Cardiac fibroblast (primary cell): ENCODE data around the gene UBR3.

Experiments used
- DNase-seq, 2 donors: peaks; one replicate each; pipeline versions ENCODE4 v3.0.0 to v3.0.0-alpha.2; 2010; ENCODE audit warnings: low read depth in 2 of 2
- H3K4me3 ChIP-seq, 2 donors: replicated peaks in 1 of 2; 1 replicate in 1 of 2; 2 replicates in 1 of 2; pipeline ENCODE4 v1.5.1; 2011; ENCODE audit warnings: low read depth in 2 of 2, low read length in 2 of 2, mild to moderate bottlenecking in 2 of 2, moderate library complexity in 1 of 2
- CTCF ChIP-seq: IDR thresholded peaks from one replicate; pipeline ENCODE4 v1.5.1; 2011; ENCODE audit warnings: low read depth, mild to moderate bottlenecking, low read length, inconsistent platforms

Gene UBR3

GRCh38 chr2:169871994-169872393 lies 44.7 kb downstream of the UBR3 start:
- DNase-seq, result no peak
- TF ChIP-seq CTCF, result no peak
- H3K4me3 ChIP-seq, result no peak overlapping the region

- H3K4me3 ChIP-seq, result no peak overlapping the region
- peak; percentile 19 for TF ChIP-seq CTCF
- DNase-seq, result peak; percentile 47 to 70
These were observed 50.1 kb downstream of the UBR3 start for GRCh38 chr2:169877398-169877797.

- no peak for TF ChIP-seq CTCF
- no peak for DNase-seq
- H3K4me3 ChIP-seq, result no peak overlapping the region
These were observed 59.9 kb downstream of the UBR3 start for GRCh38 chr2:169887120-169887519.

- DNase-seq, result peak; percentile 65 to 85
- TF ChIP-seq CTCF, result no peak
- H3K4me3 ChIP-seq, result no peak overlapping the region
These were observed 64.5 kb downstream of the UBR3 start for GRCh38 chr2:169891593-169892298.

GRCh38 chr2:169892951-169893350 lies 65.7 kb downstream of the UBR3 start:
- DNase-seq, result peak in 1 of 2 donors; percentile 28
- no peak overlapping the region for H3K4me3 ChIP-seq

GRCh38 chr2:169895294-169895985 lies 68.2 kb downstream of the UBR3 start:
- DNase-seq, result peak; percentile 16 to 25
- no peak overlapping the region for H3K4me3 ChIP-seq
- no peak for TF ChIP-seq CTCF

More at GRCh38 chr2:169892951-169893350, 65.7 kb downstream of the UBR3 start:
- TF ChIP-seq CTCF, result no peak
